CD14-positive monocyte (primary cell): ENCODE results near the gene SPPL2C. TPM values are rescaled to one million over a fixed set of nuclear protein-coding genes. Genes with fewer than 3 reads are reported as not detected.

Source experiments
- DNase-seq, 3 donors: peaks; one replicate each; pipeline ENCODE4 v3.0.0-alpha.2; 2011 to 2022
- H2AFZ ChIP-seq: 2 replicates; pipeline ENCODE4 v1.6.0; 2012; ENCODE audit warnings: mild to moderate bottlenecking, low read depth, low read length, inconsistent platforms; ENCODE audit not compliant: insufficient read depth, poor library complexity, severe bottlenecking
- H3K27ac ChIP-seq, 2 donors: 1 replicate in 1 of 2; 2 replicates in 1 of 2; pipeline ENCODE4 v1.5.1; 2012 to 2013; ENCODE audit warnings: low read length in 2 of 2, control low read depth in 1 of 2, inconsistent platforms in 1 of 2, low read depth in 1 of 2, mild to moderate bottlenecking in 1 of 2
- H3K27me3 ChIP-seq, 2 donors: one replicate each; pipeline versions ENCODE4 v1.6.0 to v1.6.1; 2011 to 2013; ENCODE audit warnings: low read length in 2 of 2; ENCODE audit not compliant: control insufficient read depth in 2 of 2, insufficient read depth in 2 of 2
- H3K36me3 ChIP-seq, 2 donors: replicated peaks in 1 of 2; 1 replicate in 1 of 2; 2 replicates in 1 of 2; pipeline versions ENCODE4 v1.5.1 to v1.6.1; 2012 to 2013; ENCODE audit warnings: low read length in 2 of 2, control low read depth in 1 of 2, inconsistent platforms in 1 of 2, mild to moderate bottlenecking in 1 of 2; ENCODE audit not compliant: insufficient read depth in 2 of 2, control insufficient read depth in 1 of 2
- H3K4me1 ChIP-seq, 2 donors: 1 replicate in 1 of 2; 2 replicates in 1 of 2; pipeline versions ENCODE4 v1.5.1 to v1.6.1; 2012 to 2013; ENCODE audit warnings: low read length in 2 of 2, control low read depth in 1 of 2, inconsistent platforms in 1 of 2, mild to moderate bottlenecking in 1 of 2, moderate library complexity in 1 of 2; ENCODE audit not compliant: insufficient read depth in 2 of 2, control insufficient read depth in 1 of 2
- H3K4me2 ChIP-seq: replicated peaks from 2 replicates; pipeline ENCODE3; 2012; ENCODE audit warnings: low read length, moderate library complexity, mild to moderate bottlenecking; ENCODE audit not compliant: poor library complexity, severe bottlenecking; ENCODE audit errors: extremely low read depth
- H3K4me3 ChIP-seq, 3 experiments: fragments of 200-600 bp in 1 of 3; sonication (generic) in 1 of 3; replicated peaks in 1 of 3; 1 replicate in 2 of 3; 2 replicates in 1 of 3; pipeline ENCODE4 v1.5.1; 2011 to 2013; ENCODE audit warnings: low read length in 3 of 3, mild to moderate bottlenecking in 3 of 3, control low read depth in 2 of 3, low read depth in 2 of 3, inconsistent platforms in 1 of 3, moderate library complexity in 1 of 3
- H3K79me2 ChIP-seq: 2 replicates; pipeline ENCODE4 v1.6.0; 2012; ENCODE audit warnings: mild to moderate bottlenecking, control low read depth, inconsistent platforms, low read length, moderate library complexity; ENCODE audit not compliant: insufficient read depth
- H3K9ac ChIP-seq: 2 replicates; pipeline ENCODE4 v1.6.0; 2017; ENCODE audit warnings: low read length, mild to moderate bottlenecking; ENCODE audit not compliant: insufficient read depth, poor library complexity, severe bottlenecking
- H3K9me3 ChIP-seq, 2 donors: replicated peaks in 1 of 2; 1 replicate in 1 of 2; 2 replicates in 1 of 2; pipeline versions ENCODE4 v1.5.1 to v1.6.1; 2012 to 2013; ENCODE audit warnings: low read length in 2 of 2, control low read depth in 1 of 2; ENCODE audit not compliant: control insufficient read depth in 1 of 2, insufficient read depth in 1 of 2
- H4K20me1 ChIP-seq: 2 replicates; pipeline ENCODE4 v1.6.0; 2012; ENCODE audit warnings: mild to moderate bottlenecking, low read length, control low read depth, moderate library complexity; ENCODE audit not compliant: insufficient read depth
- H3K27ac Mint-ChIP-seq, 7 donors: one replicate each; pipeline ENCODE4 v1.8.0; 2020; ENCODE audit warnings: mild to moderate bottlenecking in 7 of 7, mixed read lengths in 7 of 7, moderate library complexity in 6 of 7, inconsistent platforms in 2 of 7
- H3K27me3 Mint-ChIP-seq, 3 donors: one replicate each; pipeline ENCODE4 v1.8.0; 2021 to 2022; ENCODE audit warnings: low read depth in 3 of 3, mild to moderate bottlenecking in 3 of 3, mixed read lengths in 3 of 3, moderate library complexity in 3 of 3, inconsistent platforms in 1 of 3
- H3K36me3 Mint-ChIP-seq, 2 donors: one replicate each; pipeline ENCODE4 v1.8.0; 2020; ENCODE audit warnings: mixed read lengths in 2 of 2, inconsistent platforms in 1 of 2, mild to moderate bottlenecking in 1 of 2
- H3K4me1 Mint-ChIP-seq: one replicate; pipeline ENCODE4 v1.8.0; 2020; ENCODE audit warnings: mild to moderate bottlenecking, mixed read lengths
- H3K4me3 Mint-ChIP-seq, 2 donors: one replicate each; pipeline ENCODE4 v1.8.0; 2020; ENCODE audit warnings: mild to moderate bottlenecking in 2 of 2, mixed read lengths in 2 of 2, moderate library complexity in 1 of 2
- H3K9me3 Mint-ChIP-seq, 7 donors: one replicate each; pipeline ENCODE4 v1.8.0; 2020 to 2022; ENCODE audit warnings: mixed read lengths in 7 of 7, mild to moderate bottlenecking in 6 of 7, moderate library complexity in 6 of 7, inconsistent platforms in 2 of 7
- WGBS: methylation state at CpG from one replicate; pipeline ENCODE4 v1.1.5; 2013; ENCODE audit warnings: missing lambda C conversion rate; ENCODE audit not compliant: insufficient coverage; 5-methylcytosine and 5-hydroxymethylcytosine counted together
- intact Hi-C, 2 donors: fragments of 100-400 bp; cut with micrococcal nuclease; formaldehyde crosslinking; loops; one replicate each; pipeline versions ENCODE4 v1.15.0 to v1.15.1; 2023
- polyA plus RNA-seq, 3 donors: library from polyadenylated mRNA; depleted of rRNA in 1 of 3; unstranded in 2 of 3; stranded (reverse) in 1 of 3; fragments of 300-500 nt in 2 of 3; fragments of >200 nt in 1 of 3; fragmentation: Illumina TruSeq in 2 of 3; gene quantifications; 1 replicate in 2 of 3; 2 replicates in 1 of 3; pipeline ENCODE4 v1.2.3, GENCODE V29; 2012 to 2021
- TF ChIP-seq, protein P1 (sequence below): fragments of 200-600 bp; IDR thresholded peaks from one replicate; pipeline ENCODE4 v1.8.0; 2022; ENCODE audit warnings: antibody characterized with exemption, mild to moderate bottlenecking

Gene SPPL2C
- polyA plus RNA-seq, 3 donors = not detected

DNA sequence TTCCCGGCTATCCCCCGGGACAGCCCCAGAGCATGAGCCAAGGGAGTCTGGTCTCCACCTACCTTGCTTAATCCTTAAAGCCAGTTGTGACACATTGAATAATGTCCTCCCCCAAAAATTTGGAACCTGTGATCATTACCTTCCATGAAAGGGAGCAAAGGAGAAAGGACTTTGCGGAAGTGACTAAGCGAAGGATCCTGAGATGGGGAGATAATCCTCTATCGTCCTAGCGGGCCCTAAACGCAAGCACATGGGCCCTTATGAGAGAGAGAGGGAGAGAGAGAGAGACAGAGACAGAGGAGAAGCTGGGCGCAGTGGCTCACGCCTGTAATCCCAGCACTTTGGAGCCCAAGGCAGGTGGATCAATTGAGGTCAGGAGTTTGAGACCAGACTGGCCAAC is 9.5 kb downstream of the SPPL2C start:
- no peaks in the 10 kb centered on the region for H4K20me1 ChIP-seq
- 77% methylated on average over 5 of the region's 9 CpGs for WGBS
- H2AFZ ChIP-seq = no peak overlapping the region
- peaks cover 16 to 32% (median 24%) of the 10 kb centered on the region in 3 donors for H3K27me3 Mint-ChIP-seq
- peaks cover 3% of the 10 kb centered on the region for H3K4me1 Mint-ChIP-seq
- no peak overlapping the region for H3K9ac ChIP-seq
- no peaks in the 10 kb centered on the region for H3K36me3 Mint-ChIP-seq
- no peaks in the 10 kb centered on the region for H3K9me3 ChIP-seq
- no peaks in the 10 kb centered on the region for H3K4me1 ChIP-seq
- no peak for DNase-seq
- no peaks in the 10 kb centered on the region for H3K36me3 ChIP-seq
- H3K9me3 Mint-ChIP-seq = peaks cover 0 to 3% (median 0%) of the 10 kb centered on the region in 7 donors
- no peak overlapping the region for H3K27ac Mint-ChIP-seq
- H3K27ac ChIP-seq = no peak overlapping the region
- intact Hi-C loops = no loop called here
- no peak overlapping the region for H3K4me2 ChIP-seq
- H3K27me3 ChIP-seq = peaks cover 0 to 12% of the 10 kb centered on the region in 2 donors
- H3K4me3 ChIP-seq = no peak overlapping the region
- TF ChIP-seq, protein P1, sequence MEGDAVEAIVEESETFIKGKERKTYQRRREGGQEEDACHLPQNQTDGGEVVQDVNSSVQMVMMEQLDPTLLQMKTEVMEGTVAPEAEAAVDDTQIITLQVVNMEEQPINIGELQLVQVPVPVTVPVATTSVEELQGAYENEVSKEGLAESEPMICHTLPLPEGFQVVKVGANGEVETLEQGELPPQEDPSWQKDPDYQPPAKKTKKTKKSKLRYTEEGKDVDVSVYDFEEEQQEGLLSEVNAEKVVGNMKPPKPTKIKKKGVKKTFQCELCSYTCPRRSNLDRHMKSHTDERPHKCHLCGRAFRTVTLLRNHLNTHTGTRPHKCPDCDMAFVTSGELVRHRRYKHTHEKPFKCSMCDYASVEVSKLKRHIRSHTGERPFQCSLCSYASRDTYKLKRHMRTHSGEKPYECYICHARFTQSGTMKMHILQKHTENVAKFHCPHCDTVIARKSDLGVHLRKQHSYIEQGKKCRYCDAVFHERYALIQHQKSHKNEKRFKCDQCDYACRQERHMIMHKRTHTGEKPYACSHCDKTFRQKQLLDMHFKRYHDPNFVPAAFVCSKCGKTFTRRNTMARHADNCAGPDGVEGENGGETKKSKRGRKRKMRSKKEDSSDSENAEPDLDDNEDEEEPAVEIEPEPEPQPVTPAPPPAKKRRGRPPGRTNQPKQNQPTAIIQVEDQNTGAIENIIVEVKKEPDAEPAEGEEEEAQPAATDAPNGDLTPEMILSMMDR = no peak
- no peaks in the 10 kb centered on the region for H3K79me2 ChIP-seq
- no peak overlapping the region for H3K4me3 Mint-ChIP-seq

DNA sequence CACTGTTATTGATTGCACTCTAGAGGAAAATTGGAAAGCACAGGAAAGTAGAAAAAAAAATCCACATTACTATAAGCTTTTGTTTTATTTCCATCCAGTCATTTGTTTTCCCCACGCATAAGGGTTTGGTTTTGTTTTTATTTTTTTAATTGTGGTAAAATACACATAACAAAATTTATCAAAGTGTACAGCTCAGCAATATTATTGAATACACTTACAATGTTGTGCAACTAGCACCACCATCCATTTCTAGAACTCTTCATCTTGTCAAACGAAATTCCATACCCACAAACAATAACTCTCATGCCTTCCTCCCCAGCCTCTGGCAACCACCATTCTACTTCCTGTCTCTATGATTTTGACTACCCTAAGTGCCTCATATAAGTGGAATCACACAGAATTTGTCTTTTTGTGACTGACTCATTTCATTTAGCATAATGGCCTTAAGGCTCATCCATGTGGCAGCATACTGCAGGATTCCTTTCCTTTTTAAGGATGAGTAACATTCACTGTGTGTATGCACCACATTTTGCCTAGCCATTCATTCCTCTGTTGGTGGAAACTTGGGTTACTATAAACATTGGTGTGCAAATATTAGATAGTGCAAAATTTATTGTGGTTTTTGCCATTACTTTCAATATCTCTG is 11.1 kb downstream of the SPPL2C start:
- TF ChIP-seq, protein P1 = no peak
- no peak overlapping the region for H3K4me2 ChIP-seq
- no peaks in the 10 kb centered on the region for H4K20me1 ChIP-seq
- Mint-ChIP-seq H3K4me3 (no peak overlapping the region), H3K4me1 (peaks cover 3% of the 10 kb centered on the region), H3K27ac (no peak overlapping the region), H3K27me3 (peaks cover 16 to 26% (median 24%) of the 10 kb centered on the region in 3 donors), H3K9me3 (peaks cover 0 to 3% (median 0%) of the 10 kb centered on the region in 7 donors), H3K36me3 (no peaks in the 10 kb centered on the region)
- peaks cover 0 to 12% of the 10 kb centered on the region in 2 donors for H3K27me3 ChIP-seq
- no peaks in the 10 kb centered on the region for H3K9me3 ChIP-seq
- H3K4me1 ChIP-seq = no peaks in the 10 kb centered on the region
- H2AFZ ChIP-seq = no peak overlapping the region
- intact Hi-C loops = no loop called here
- H3K4me3 ChIP-seq = no peak overlapping the region
- no peaks in the 10 kb centered on the region for H3K79me2 ChIP-seq
- 29% methylated on average over 1 of the region's 2 CpGs for WGBS
- no peak for DNase-seq
- no peak overlapping the region for H3K9ac ChIP-seq
- H3K36me3 ChIP-seq = no peaks in the 10 kb centered on the region
- H3K27ac ChIP-seq = no peak overlapping the region
